GM19397 (cell line): ENCODE results near the gene FOXJ3.

Experiments
- ATAC-seq: cut with Tn5 transposase; IDR thresholded peaks from one replicate; pipeline ENCODE4 v1.9.1; 2021; ENCODE audit warnings: mild to moderate bottlenecking, moderate library complexity; ENCODE audit not compliant: unreplicated experiment

FOXJ3 gene

GRCh38 chr1:42311897-42312296, 23.1 kb downstream of the FOXJ3 start:
- ATAC-seq = no peak

GRCh38 chr1:42311138-42311537, 23.9 kb downstream of the FOXJ3 start:
- no peak for ATAC-seq

GRCh38 chr1:42306977-42307376, 28.1 kb downstream of the FOXJ3 start:
- no peak for ATAC-seq

GRCh38 chr1:42305639-42306038, 29.4 kb downstream of the FOXJ3 start:
- no peak for ATAC-seq

GRCh38 chr1:42302034-42302433, 33.0 kb downstream of the FOXJ3 start:
- ATAC-seq = no peak

GRCh38 chr1:42298520-42298919, 36.5 kb downstream of the FOXJ3 start:
- ATAC-seq = no peak

- ATAC-seq = no peak
Measured at GRCh38 chr1:42295816-42296215, 39.2 kb downstream of the FOXJ3 start.

- ATAC-seq = no peak
Measured at GRCh38 chr1:42290130-42290529, 44.9 kb downstream of the FOXJ3 start.

GRCh38 chr1:42288311-42288985, 46.6 kb downstream of the FOXJ3 start:
- ATAC-seq = no peak

GRCh38 chr1:42282867-42283583, 52.0 kb downstream of the FOXJ3 start:
- ATAC-seq = no peak

- no peak for ATAC-seq
Measured at GRCh38 chr1:42282024-42282579, 52.9 kb downstream of the FOXJ3 start.

GRCh38 chr1:42280821-42281220, 54.2 kb downstream of the FOXJ3 start:
- no peak for ATAC-seq

- no peak for ATAC-seq
Measured at GRCh38 chr1:42279055-42279454, 56.0 kb downstream of the FOXJ3 start.

- ATAC-seq = no peak
Measured at GRCh38 chr1:42272920-42273319, 62.1 kb downstream of the FOXJ3 start.

- no peak for ATAC-seq
Measured at GRCh38 chr1:42267904-42268303, 67.1 kb downstream of the FOXJ3 start.

GRCh38 chr1:42266253-42267135, 68.5 kb downstream of the FOXJ3 start:
- no peak for ATAC-seq

GRCh38 chr1:42264511-42265190, 70.4 kb downstream of the FOXJ3 start:
- ATAC-seq = no peak

- no peak for ATAC-seq
Measured at GRCh38 chr1:42263019-42263418, 72.0 kb downstream of the FOXJ3 start.

GRCh38 chr1:42260376-42261070, 74.5 kb downstream of the FOXJ3 start:
- no peak for ATAC-seq

- no peak for ATAC-seq
Measured at GRCh38 chr1:42259739-42260064, 75.3 kb downstream of the FOXJ3 start.
